Astrocyte (in vitro differentiated cells and primary cell): ENCODE data around the gene BCOR. TPM values are rescaled to one million over a fixed set of nuclear protein-coding genes. Genes with fewer than 3 reads are reported as not detected.

ENCODE experiments used
- DNase-seq: peaks from one replicate; pipeline ENCODE4 v3.0.0-alpha.2; 2010; ENCODE audit warnings: low read depth
- FAIRE-seq: peaks from 2 replicates; lab custom pipeline; 2011; peaks lifted over from hg19 to GRCh38; lab: Jason Lieb, UNC
- H2AFZ ChIP-seq: 2 replicates; pipeline ENCODE4 v1.6.0; 2012; ENCODE audit warnings: low read depth, low read length, inconsistent platforms
- H3K27ac ChIP-seq: 2 replicates; pipeline ENCODE4 v1.5.1; 2011; ENCODE audit warnings: low read depth, low read length, inconsistent platforms
- H3K27me3 ChIP-seq: 2 replicates; pipeline ENCODE4 v1.6.0; 2011; ENCODE audit warnings: low read length, inconsistent platforms; ENCODE audit not compliant: insufficient read depth
- H3K36me3 ChIP-seq: 2 replicates; pipeline ENCODE4 v1.5.1; 2011; ENCODE audit warnings: low read length, inconsistent platforms; ENCODE audit not compliant: insufficient read depth
- H3K4me1 ChIP-seq: 2 replicates; pipeline ENCODE4 v1.5.1; 2011; ENCODE audit warnings: low read length, inconsistent platforms; ENCODE audit not compliant: insufficient read depth
- H3K4me2 ChIP-seq: 2 replicates; pipeline ENCODE4 v1.6.0; 2012; ENCODE audit warnings: low read length, inconsistent platforms
- H3K4me3 ChIP-seq: 2 replicates; pipeline ENCODE4 v1.5.1; 2011; ENCODE audit warnings: low read depth, mild to moderate bottlenecking, low read length, inconsistent platforms; ENCODE audit not compliant: insufficient read depth
- H3K79me2 ChIP-seq: 2 replicates; pipeline ENCODE4 v1.6.0; 2012; ENCODE audit warnings: mild to moderate bottlenecking, low read length, inconsistent platforms; ENCODE audit not compliant: insufficient read depth
- H3K9ac ChIP-seq: 2 replicates; pipeline ENCODE4 v1.6.0; 2012; ENCODE audit warnings: mild to moderate bottlenecking, low read length, inconsistent platforms
- H3K9me3 ChIP-seq: 2 replicates; pipeline ENCODE4 v1.5.1; 2012; ENCODE audit warnings: low read depth, mild to moderate bottlenecking, low read length, inconsistent platforms; ENCODE audit not compliant: insufficient read depth
- H4K20me1 ChIP-seq: 2 replicates; pipeline ENCODE4 v1.6.0; 2012; ENCODE audit warnings: low read length, inconsistent platforms; ENCODE audit not compliant: insufficient read depth
- H3K27ac Mint-ChIP-seq: one replicate; pipeline ENCODE4 v1.8.0; 2021; ENCODE audit warnings: mild to moderate bottlenecking, mixed read lengths; ENCODE audit not compliant: unreplicated experiment
- H3K27me3 Mint-ChIP-seq: one replicate; pipeline ENCODE4 v1.8.0; 2021; ENCODE audit warnings: low read depth, mixed read lengths; ENCODE audit not compliant: unreplicated experiment
- H3K36me3 Mint-ChIP-seq: one replicate; pipeline ENCODE4 v1.8.0; 2021; ENCODE audit warnings: low read depth, mixed read lengths; ENCODE audit not compliant: unreplicated experiment
- H3K4me1 Mint-ChIP-seq: one replicate; pipeline ENCODE4 v1.8.0; 2021; ENCODE audit warnings: low read depth, mixed read lengths; ENCODE audit not compliant: unreplicated experiment
- H3K4me3 Mint-ChIP-seq: one replicate; pipeline ENCODE4 v1.8.0; 2021; ENCODE audit warnings: mild to moderate bottlenecking, moderate library complexity, mixed read lengths; ENCODE audit not compliant: unreplicated experiment
- H3K9me3 Mint-ChIP-seq: one replicate; pipeline ENCODE4 v1.8.0; 2021; ENCODE audit warnings: mild to moderate bottlenecking, mixed read lengths; ENCODE audit not compliant: unreplicated experiment
- CTCF ChIP-seq: IDR thresholded peaks from 2 replicates; pipeline ENCODE4 v1.5.1; 2011; ENCODE audit warnings: low read depth, mild to moderate bottlenecking, inconsistent platforms, low read length, moderate library complexity; ENCODE audit not compliant: insufficient read depth
- EZH2 ChIP-seq: IDR thresholded peaks from 2 replicates; pipeline ENCODE4 v1.6.1; 2012; ENCODE audit warnings: mild to moderate bottlenecking, low read length, inconsistent platforms; ENCODE audit not compliant: insufficient read depth
- total RNA-seq: library from RNA; stranded (reverse); gene quantifications from 2 replicates; pipeline ENCODE4 v1.2.1, GENCODE V29; 2021

BCOR gene
- total RNA-seq, 1 donor from 2014 or later: 9.0 TPM

- Mint-ChIP-seq H3K27ac (no peak overlapping the region), H3K4me3 (no peak overlapping the region), H3K9me3 (no peaks in the 10 kb centered on the region), H3K27me3 (peaks cover 27% of the 10 kb centered on the region), H3K36me3 (no peaks in the 10 kb centered on the region), H3K4me1 (no peaks in the 10 kb centered on the region)
- no peak overlapping the region for H3K4me3 ChIP-seq
- H3K4me1 ChIP-seq: no peaks in the 10 kb centered on the region
- no peaks in the 10 kb centered on the region for H3K27me3 ChIP-seq
- no peak overlapping the region for H3K9ac ChIP-seq
- no peak overlapping the region for H3K27ac ChIP-seq
- H2AFZ ChIP-seq: no peak overlapping the region
- no peak for TF ChIP-seq EZH2
- no peaks in the 10 kb centered on the region for H4K20me1 ChIP-seq
- H3K4me2 ChIP-seq: no peak overlapping the region
- DNase-seq (no peak), FAIRE-seq (no peak)
- no peaks in the 10 kb centered on the region for H3K9me3 ChIP-seq
- H3K36me3 ChIP-seq: no peaks in the 10 kb centered on the region
- no peaks in the 10 kb centered on the region for H3K79me2 ChIP-seq
These were observed 23.3 kb upstream of the BCOR start for GRCh38 chrX:40120838-40121580.

GRCh38 chrX:40117715-40118285, 20.0 kb upstream of the BCOR start:
- DNase-seq: no peak
- H3K4me1 ChIP-seq: no peaks in the 10 kb centered on the region
- no peaks in the 10 kb centered on the region for H3K79me2 ChIP-seq
- H3K4me3 ChIP-seq: no peak overlapping the region
- no peaks in the 10 kb centered on the region for H4K20me1 ChIP-seq
- H3K27me3 ChIP-seq: no peaks in the 10 kb centered on the region
- H2AFZ ChIP-seq: no peak overlapping the region
- no peaks in the 10 kb centered on the region for H3K9me3 ChIP-seq
- no peaks in the 10 kb centered on the region for H3K9me3 Mint-ChIP-seq
- no peak overlapping the region for H3K27ac Mint-ChIP-seq
- no peak overlapping the region for H3K4me2 ChIP-seq
- TF ChIP-seq EZH2: no peak
- TF ChIP-seq CTCF: no peak
- no peak for FAIRE-seq
- H3K27ac ChIP-seq: no peak overlapping the region
- H3K9ac ChIP-seq: no peak overlapping the region
- H3K36me3 Mint-ChIP-seq: no peaks in the 10 kb centered on the region
- H3K4me1 Mint-ChIP-seq: no peaks in the 10 kb centered on the region
- no peaks in the 10 kb centered on the region for H3K36me3 ChIP-seq
- H3K27me3 Mint-ChIP-seq: peaks cover 25% of the 10 kb centered on the region
- H3K4me3 Mint-ChIP-seq: no peak overlapping the region

- H3K9ac ChIP-seq: no peak overlapping the region
- H3K4me3 ChIP-seq: no peak overlapping the region
- no peak overlapping the region for H3K4me3 Mint-ChIP-seq
- no peaks in the 10 kb centered on the region for H3K36me3 ChIP-seq
- peaks cover 23% of the 10 kb centered on the region for H3K27me3 Mint-ChIP-seq
- no peaks in the 10 kb centered on the region for H4K20me1 ChIP-seq
- H3K36me3 Mint-ChIP-seq: no peaks in the 10 kb centered on the region
- H3K4me2 ChIP-seq: no peak overlapping the region
- FAIRE-seq (peak; percentile 32), DNase-seq (no peak)
- H3K27me3 ChIP-seq: no peaks in the 10 kb centered on the region
- no peaks in the 10 kb centered on the region for H3K4me1 Mint-ChIP-seq
- no peaks in the 10 kb centered on the region for H3K79me2 ChIP-seq
- H3K9me3 Mint-ChIP-seq: no peaks in the 10 kb centered on the region
- no peaks in the 10 kb centered on the region for H3K9me3 ChIP-seq
- H3K4me1 ChIP-seq: no peaks in the 10 kb centered on the region
- no peak overlapping the region for H2AFZ ChIP-seq
- no peak overlapping the region for H3K27ac Mint-ChIP-seq
- H3K27ac ChIP-seq: no peak overlapping the region
- TF ChIP-seq EZH2 (no peak), CTCF (no peak)
These were observed 19.2 kb upstream of the BCOR start for GRCh38 chrX:40116925-40117324.
